Right lung (tissue), 5 donors: ENCODE data around the gene FUZ. TPM values are rescaled to one million over a fixed set of nuclear protein-coding genes. Genes with fewer than 3 reads are reported as not detected.

Experiments
- DNase-seq, 2 donors: peaks; one replicate each; pipeline ENCODE4 v3.0.0-alpha.2; 2013
- polyA plus RNA-seq, 5 donors: library from polyadenylated mRNA; unstranded; fragments of 120-200 nt; gene quantifications; one replicate each; pipeline versions ENCODE4 v1.2.1 to v1.2.3, GENCODE V29; 2013; ENCODE audit warnings: inconsistent platforms in 1 of 5, low replicate concordance in 1 of 5; ENCODE audit not compliant: insufficient read length in 5 of 5, insufficient read depth in 1 of 5

Gene FUZ
- polyA plus RNA-seq, 5 donors = 21.6 to 28.9 (median 27.2) TPM

GRCh38 chr19:49808711-49809159 is 4.4 kb downstream of the FUZ start:
- peak; percentile 87 to 89 for DNase-seq

DNA sequence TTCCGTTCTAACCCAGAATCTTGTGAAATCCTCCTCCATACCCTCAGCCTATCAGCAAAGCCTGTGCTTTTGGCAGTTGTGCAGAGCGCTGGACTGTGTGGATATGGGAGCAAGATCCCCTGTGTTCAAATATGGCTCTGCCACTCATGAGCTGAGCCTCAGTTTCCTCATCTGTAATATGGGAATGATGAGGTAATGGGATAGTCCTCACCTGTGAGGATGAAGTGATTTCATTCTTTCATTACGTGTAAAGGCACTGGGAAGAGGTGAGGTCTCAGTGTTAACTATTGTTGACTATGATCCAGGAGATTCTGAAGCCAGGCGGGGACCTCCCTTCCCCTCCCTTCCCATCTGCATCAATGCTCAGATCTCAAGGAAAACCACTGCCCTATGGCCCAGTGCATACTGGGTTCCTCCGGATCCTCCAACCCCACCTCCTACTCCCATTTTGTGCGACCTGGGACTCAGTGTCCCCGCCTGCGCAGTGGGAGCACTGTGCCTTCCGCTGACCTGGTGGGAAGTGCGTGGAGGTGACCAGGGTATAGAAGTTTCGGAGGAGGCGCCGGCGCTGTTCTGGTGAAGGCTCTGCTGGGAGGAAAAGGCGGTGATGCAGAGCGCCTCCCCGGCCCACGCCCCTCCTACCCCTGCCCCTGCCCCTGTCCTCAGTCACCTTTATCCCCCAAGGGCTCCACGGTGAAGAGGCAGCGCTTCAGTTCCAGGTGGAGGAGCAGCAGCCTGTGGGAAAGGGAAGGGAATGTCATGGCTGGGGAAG is 5.0 kb downstream of the FUZ start:
- DNase-seq = no peak

- DNase-seq = no peak
Measured at GRCh38 chr19:49807058-49807903, 5.8 kb downstream of the FUZ start.

GRCh38 chr19:49806620-49806959 is 6.5 kb downstream of the FUZ start:
- DNase-seq = no peak

GRCh38 chr19:49805822-49806619 is 7.1 kb downstream of the FUZ start:
- no peak for DNase-seq

DNA sequence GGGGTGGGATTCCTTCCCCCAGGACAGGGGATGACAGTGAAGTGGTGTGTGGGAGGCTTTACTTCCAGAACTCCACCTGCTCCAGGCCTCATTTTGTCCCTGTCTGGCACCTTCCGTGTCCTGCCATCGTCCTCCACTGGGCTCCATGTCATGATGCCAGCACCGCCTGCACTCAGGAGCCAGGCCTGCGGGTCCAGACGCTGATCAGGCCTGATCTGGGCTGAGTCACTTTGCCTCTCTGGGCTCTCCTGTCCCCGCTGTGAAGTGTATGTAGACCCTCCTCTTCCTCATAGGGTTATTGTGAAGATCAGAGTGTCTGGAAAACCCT is 9.6 kb downstream of the FUZ start:
- DNase-seq = no peak

DNA sequence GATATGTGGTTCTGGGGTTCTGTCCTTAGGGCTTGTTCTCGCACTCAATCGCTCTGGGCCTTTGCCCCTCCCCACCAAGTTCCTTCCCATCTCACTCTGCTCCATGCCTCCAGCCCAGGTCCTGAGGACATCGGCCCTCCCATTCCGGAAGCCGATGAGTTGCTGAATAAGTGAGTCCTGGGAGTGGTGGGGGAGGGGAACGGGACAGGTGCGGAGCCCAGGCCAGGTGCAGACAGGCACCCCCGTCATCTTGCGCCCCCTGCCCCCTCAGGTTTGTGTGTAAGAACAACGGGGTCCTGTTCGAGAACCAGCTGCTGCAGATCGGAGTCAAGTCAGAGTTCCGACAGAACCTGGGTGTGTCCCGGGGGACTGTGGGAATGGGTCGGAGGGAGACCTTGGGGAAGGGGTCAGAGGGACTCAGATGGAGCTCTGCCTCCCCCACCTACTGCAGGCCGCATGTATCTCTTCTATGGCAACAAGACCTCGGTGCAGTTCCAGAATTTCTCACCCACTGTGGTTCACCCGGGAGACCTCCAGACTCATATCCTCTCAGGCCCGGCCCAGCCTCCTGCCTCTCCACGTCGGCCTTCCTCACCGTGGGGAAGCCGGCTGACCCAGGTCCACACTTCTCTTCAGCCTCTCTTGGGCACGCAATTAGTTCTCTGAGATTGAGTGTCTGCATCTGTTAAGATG is 10.1 kb downstream of the FUZ start:
- no peak for DNase-seq

GRCh38 chr19:49801966-49802661 is 11.0 kb downstream of the FUZ start:
- DNase-seq = peak; percentile 86 to 87

DNA sequence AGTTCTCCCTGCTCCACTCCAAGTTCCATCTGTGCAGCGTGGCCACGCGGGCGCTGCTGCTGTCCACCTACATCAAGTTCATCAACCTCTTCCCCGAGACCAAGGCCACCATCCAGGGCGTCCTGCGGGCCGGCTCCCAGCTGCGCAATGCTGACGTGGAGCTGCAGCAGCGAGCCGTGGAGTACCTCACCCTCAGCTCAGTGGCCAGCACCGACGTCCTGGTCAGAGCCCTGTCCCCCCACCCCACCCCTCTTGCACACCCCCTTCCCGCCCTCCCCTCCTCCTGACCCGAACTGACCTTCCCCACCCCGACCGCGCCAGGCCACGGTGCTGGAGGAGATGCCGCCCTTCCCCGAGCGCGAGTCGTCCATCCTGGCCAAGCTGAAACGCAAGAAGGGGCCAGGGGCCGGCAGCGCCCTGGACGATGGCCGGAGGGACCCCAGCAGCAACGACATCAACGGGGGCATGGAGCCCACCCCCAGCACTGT is 11.6 kb downstream of the FUZ start:
- no peak for DNase-seq

DNA sequence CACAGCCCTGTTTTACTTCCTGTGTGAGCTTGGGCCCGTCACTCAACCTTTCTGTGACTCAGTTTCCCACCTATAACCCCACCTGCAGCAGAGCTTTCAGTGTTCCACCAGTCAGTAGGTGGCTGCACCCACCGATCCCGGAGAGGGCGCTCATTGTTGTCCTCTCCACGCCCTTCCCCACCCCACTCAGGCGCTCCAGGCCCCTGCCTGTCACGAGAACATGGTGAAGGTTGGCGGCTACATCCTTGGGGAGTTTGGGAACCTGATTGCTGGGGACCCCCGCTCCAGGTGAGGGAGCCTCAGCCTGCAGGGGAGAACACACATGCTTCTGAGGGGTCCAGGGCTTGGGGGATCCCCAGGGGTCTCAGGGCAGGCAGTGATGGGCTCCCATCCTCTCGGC is 12.3 kb downstream of the FUZ start:
- DNase-seq = no peak

DNA sequence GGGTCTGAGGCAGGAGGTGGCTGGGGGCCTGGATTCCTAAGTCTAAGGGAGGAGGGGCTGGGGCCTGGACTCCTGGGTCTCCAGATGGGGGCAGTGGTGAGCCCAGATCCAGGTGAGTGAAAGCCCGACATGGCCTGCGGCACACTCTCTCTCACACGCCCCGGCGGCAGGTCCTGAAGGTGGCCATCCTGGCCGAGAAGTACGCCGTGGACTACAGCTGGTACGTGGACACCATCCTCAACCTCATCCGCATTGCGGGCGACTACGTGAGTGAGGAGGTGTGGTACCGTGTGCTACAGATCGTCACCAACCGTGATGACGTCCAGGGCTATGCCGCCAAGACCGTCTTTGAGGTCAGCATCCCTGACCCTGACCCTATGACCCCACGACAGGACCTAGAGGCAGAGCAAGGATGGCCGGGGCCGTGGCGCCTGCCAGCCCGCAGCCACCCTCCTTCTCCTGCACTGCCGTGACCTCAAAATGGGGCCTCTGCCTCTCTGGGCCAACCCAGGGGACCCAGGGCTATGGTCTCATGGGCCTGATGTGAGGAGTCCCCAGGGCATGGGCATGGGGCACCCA is 13.2 kb downstream of the FUZ start:
- no peak for DNase-seq

GRCh38 chr19:49799271-49799797 is 13.8 kb downstream of the FUZ start:
- DNase-seq = no peak

GRCh38 chr19:49798574-49798973 is 14.5 kb downstream of the FUZ start:
- no peak for DNase-seq

DNA sequence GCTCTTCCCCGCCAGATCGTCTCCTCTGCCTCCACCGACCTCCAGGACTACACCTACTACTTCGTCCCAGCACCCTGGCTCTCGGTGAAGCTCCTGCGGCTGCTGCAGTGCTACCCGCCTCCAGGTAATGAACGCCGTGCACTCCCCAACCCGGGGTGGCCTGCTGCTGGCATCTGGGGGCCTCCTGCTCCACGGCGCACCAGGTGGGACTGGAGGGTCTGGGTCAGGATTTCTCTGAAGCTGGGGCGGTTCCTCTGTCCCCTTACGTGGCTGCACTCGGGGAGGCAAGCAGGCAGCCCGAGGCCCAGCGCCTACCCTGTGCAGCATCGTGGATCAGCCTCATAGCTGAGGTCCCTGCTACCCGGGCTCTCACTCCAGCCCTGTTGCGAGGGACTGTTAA is 17.5 kb downstream of the FUZ start:
- DNase-seq = no peak

DNA sequence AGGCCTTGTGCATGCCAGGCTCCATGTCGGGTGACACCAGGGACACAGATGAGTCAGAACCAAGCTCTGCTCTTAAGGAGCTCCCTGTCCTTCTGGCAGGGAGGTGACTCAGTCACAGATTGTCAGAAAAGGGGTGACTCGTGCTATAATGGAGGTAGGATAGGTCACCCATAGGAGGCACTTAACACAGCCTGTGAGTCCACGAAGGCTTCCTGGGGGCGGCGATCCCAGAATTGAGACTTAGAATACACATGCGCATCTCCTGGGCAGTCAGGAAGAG is 19.6 kb downstream of the FUZ start:
- DNase-seq = no peak

- DNase-seq = no peak
Measured at GRCh38 chr19:49792829-49793560, 20.1 kb downstream of the FUZ start.

- DNase-seq = no peak
Measured at GRCh38 chr19:49791776-49792445, 21.2 kb downstream of the FUZ start.

DNA sequence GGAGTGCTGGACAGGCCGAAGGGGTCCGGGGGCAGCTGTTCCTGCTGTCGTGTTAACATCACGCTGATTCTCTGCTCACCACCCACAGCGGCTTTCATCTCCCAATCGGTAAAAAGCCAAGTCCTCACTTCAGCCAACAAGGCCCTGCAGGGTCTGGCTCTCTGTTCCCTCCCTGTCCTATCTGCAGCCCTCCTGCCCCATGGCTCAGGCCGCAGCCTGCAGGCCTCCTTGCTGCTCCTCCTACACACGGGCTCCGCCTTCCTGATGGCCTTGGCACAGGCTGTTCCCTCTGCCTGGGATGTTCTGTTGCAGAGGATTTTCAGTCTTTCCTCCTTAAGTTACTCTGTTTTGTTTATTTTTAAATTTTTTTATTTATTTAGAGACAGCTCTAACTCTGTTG is 22.2 kb downstream of the FUZ start:
- DNase-seq = no peak

GRCh38 chr19:49788857-49789256 is 24.2 kb downstream of the FUZ start:
- no peak for DNase-seq
